ENCODE data around the gene ZNF839.
"Not testable (repeated sequence)": the region's sequence is repeated elsewhere in the genome, so short reads cannot be mapped to it uniquely, and the experiment has no call there.

ZNF839 gene

GRCh38 chr14:102295270-102295669, 24.3 kb upstream of the ZNF839 start:
- H3K36me3 Mint-ChIP-seq = no peaks in the 10 kb centered on the region
- H3K27ac Mint-ChIP-seq = no peak overlapping the region
- H3K4me3 Mint-ChIP-seq = no peak overlapping the region
- no peaks in the 10 kb centered on the region for H3K4me1 Mint-ChIP-seq (ENCODE audit: low read depth)
- H3K27me3 Mint-ChIP-seq = no peaks in the 10 kb centered on the region
- H3K9me3 Mint-ChIP-seq (ENCODE audit: low read depth) = no peaks in the 10 kb centered on the region

GRCh38 chr14:102297436-102298170, 21.9 kb upstream of the ZNF839 start:
- Mint-ChIP-seq H3K27ac (no peak overlapping the region), H3K27me3 (no peaks in the 10 kb centered on the region), H3K9me3 (ENCODE audit: low read depth) (no peaks in the 10 kb centered on the region), H3K4me3 (no peak overlapping the region), H3K36me3 (no peaks in the 10 kb centered on the region), H3K4me1 (ENCODE audit: low read depth) (no peaks in the 10 kb centered on the region)

GRCh38 chr14:102298303-102299070, 21.1 kb upstream of the ZNF839 start:
- H3K27me3 Mint-ChIP-seq; H3K36me3 Mint-ChIP-seq; H3K4me3 Mint-ChIP-seq; H3K27ac Mint-ChIP-seq; H3K4me1 Mint-ChIP-seq (ENCODE audit: low read depth); H3K9me3 Mint-ChIP-seq (ENCODE audit: low read depth): not testable (repeated sequence)

- H3K4me3 Mint-ChIP-seq = peak overlapping the region; percentile 97
- no peaks in the 10 kb centered on the region for H3K36me3 Mint-ChIP-seq
- no peak overlapping the region for H3K27ac Mint-ChIP-seq
- peaks cover 11% of the 10 kb centered on the region for H3K4me1 Mint-ChIP-seq (ENCODE audit: low read depth)
- H3K9me3 Mint-ChIP-seq (ENCODE audit: low read depth) = no peaks in the 10 kb centered on the region
- H3K27me3 Mint-ChIP-seq = no peaks in the 10 kb centered on the region
Observed at GRCh38 chr14:102303664-102304063, 15.9 kb upstream of the ZNF839 start.

GRCh38 chr14:102304611-102305506, 14.7 kb upstream of the ZNF839 start, which contains the start of gene MOK:
Gene MOK (minus strand): TSS chr14:102305164. CDS start chr14:102304968, 196 bp downstream.
- H3K27ac Mint-ChIP-seq = peak within 1 kb of the TSS; percentile 87
- H3K36me3 Mint-ChIP-seq = no peaks in the 10 kb centered on the region
- H3K4me1 Mint-ChIP-seq (ENCODE audit: low read depth) = peaks cover 11% of the 10 kb centered on the region
- H3K9me3 Mint-ChIP-seq (ENCODE audit: low read depth) = no peaks in the 10 kb centered on the region
- no peaks in the 10 kb centered on the region for H3K27me3 Mint-ChIP-seq
- H3K4me3 Mint-ChIP-seq = peak within 1 kb of the TSS; percentile 97

- peaks cover 40% of the 10 kb centered on the region for H3K4me1 Mint-ChIP-seq (ENCODE audit: low read depth)
- H3K27me3 Mint-ChIP-seq = no peaks in the 10 kb centered on the region
- H3K4me3 Mint-ChIP-seq = peak overlapping the region; percentile 87
- no peaks in the 10 kb centered on the region for H3K36me3 Mint-ChIP-seq
- no peaks in the 10 kb centered on the region for H3K9me3 Mint-ChIP-seq (ENCODE audit: low read depth)
- peak overlapping the region; percentile 62 for H3K27ac Mint-ChIP-seq
Observed at GRCh38 chr14:102314242-102315011, 5.1 kb upstream of the ZNF839 start.

GRCh38 chr14:102315121-102315520, 4.4 kb upstream of the ZNF839 start:
- H3K27ac Mint-ChIP-seq = no peak overlapping the region
- no peaks in the 10 kb centered on the region for H3K27me3 Mint-ChIP-seq
- H3K36me3 Mint-ChIP-seq = no peaks in the 10 kb centered on the region
- peak overlapping the region; percentile 87 for H3K4me3 Mint-ChIP-seq
- H3K4me1 Mint-ChIP-seq (ENCODE audit: low read depth) = peaks cover 41% of the 10 kb centered on the region
- no peaks in the 10 kb centered on the region for H3K9me3 Mint-ChIP-seq (ENCODE audit: low read depth)

GRCh38 chr14:102316338-102316742, 3.2 kb upstream of the ZNF839 start:
- H3K4me1 Mint-ChIP-seq (ENCODE audit: low read depth) = peaks cover 46% of the 10 kb centered on the region
- H3K4me3 Mint-ChIP-seq = peak overlapping the region; percentile 94
- no peaks in the 10 kb centered on the region for H3K9me3 Mint-ChIP-seq (ENCODE audit: low read depth)
- no peaks in the 10 kb centered on the region for H3K36me3 Mint-ChIP-seq
- no peaks in the 10 kb centered on the region for H3K27me3 Mint-ChIP-seq
- H3K27ac Mint-ChIP-seq = peak overlapping the region; percentile 91

- peaks cover 50% of the 10 kb centered on the region for H3K4me1 Mint-ChIP-seq (ENCODE audit: low read depth)
- H3K4me3 Mint-ChIP-seq = peak overlapping the region; percentile 94
- no peaks in the 10 kb centered on the region for H3K27me3 Mint-ChIP-seq
- H3K9me3 Mint-ChIP-seq (ENCODE audit: low read depth) = no peaks in the 10 kb centered on the region
- no peaks in the 10 kb centered on the region for H3K36me3 Mint-ChIP-seq
- H3K27ac Mint-ChIP-seq = peak overlapping the region; percentile 91
Observed at GRCh38 chr14:102316743-102317563, 2.6 kb upstream of the ZNF839 start.

- peaks cover 51% of the 10 kb centered on the region for H3K4me1 Mint-ChIP-seq (ENCODE audit: low read depth)
- peak overlapping the region; percentile 94 for H3K4me3 Mint-ChIP-seq
- H3K27ac Mint-ChIP-seq = peak overlapping the region; percentile 91
- no peaks in the 10 kb centered on the region for H3K27me3 Mint-ChIP-seq
- no peaks in the 10 kb centered on the region for H3K9me3 Mint-ChIP-seq (ENCODE audit: low read depth)
- no peaks in the 10 kb centered on the region for H3K36me3 Mint-ChIP-seq
Observed at GRCh38 chr14:102317564-102318248, 1.8 kb upstream of the ZNF839 start.

- Mint-ChIP-seq H3K27me3 (no peaks in the 10 kb centered on the region), H3K4me1 (ENCODE audit: low read depth) (peaks cover 57% of the 10 kb centered on the region), H3K36me3 (no peaks in the 10 kb centered on the region), H3K27ac (peak overlapping the region; percentile 95), H3K9me3 (ENCODE audit: low read depth) (no peaks in the 10 kb centered on the region), H3K4me3 (peak overlapping the region; percentile 94)
Observed at GRCh38 chr14:102318781-102319276, 717 bp upstream of the ZNF839 start.

GRCh38 chr14:102320033-102320660, 601 bp downstream of the ZNF839 start:
- H3K4me1 Mint-ChIP-seq (ENCODE audit: low read depth) = peaks cover 49% of the 10 kb centered on the region
- H3K36me3 Mint-ChIP-seq = no peaks in the 10 kb centered on the region

More at GRCh38 chr14:102320033-102320660, 601 bp downstream of the ZNF839 start:
- H3K9me3 Mint-ChIP-seq (ENCODE audit: low read depth) = no peaks in the 10 kb centered on the region
- H3K27me3 Mint-ChIP-seq = no peaks in the 10 kb centered on the region
- peak overlapping the region; percentile 93 for H3K27ac Mint-ChIP-seq
- peak overlapping the region; percentile 92 for H3K4me3 Mint-ChIP-seq

All from activated naive CD8-positive, alpha-beta T cell (primary cell).